Measurements from ENCODE around the gene OSER1. TPM values are rescaled to one million over a fixed set of nuclear protein-coding genes. Genes with fewer than 3 reads are reported as not detected.
"Not testable (repeated sequence)": the region's sequence is repeated elsewhere in the genome, so short reads cannot be mapped to it uniquely, and the experiment has no call there.

Gene OSER1
- total RNA-seq, 1 experiment from 2014 or later, result 19.6 TPM

DNA sequence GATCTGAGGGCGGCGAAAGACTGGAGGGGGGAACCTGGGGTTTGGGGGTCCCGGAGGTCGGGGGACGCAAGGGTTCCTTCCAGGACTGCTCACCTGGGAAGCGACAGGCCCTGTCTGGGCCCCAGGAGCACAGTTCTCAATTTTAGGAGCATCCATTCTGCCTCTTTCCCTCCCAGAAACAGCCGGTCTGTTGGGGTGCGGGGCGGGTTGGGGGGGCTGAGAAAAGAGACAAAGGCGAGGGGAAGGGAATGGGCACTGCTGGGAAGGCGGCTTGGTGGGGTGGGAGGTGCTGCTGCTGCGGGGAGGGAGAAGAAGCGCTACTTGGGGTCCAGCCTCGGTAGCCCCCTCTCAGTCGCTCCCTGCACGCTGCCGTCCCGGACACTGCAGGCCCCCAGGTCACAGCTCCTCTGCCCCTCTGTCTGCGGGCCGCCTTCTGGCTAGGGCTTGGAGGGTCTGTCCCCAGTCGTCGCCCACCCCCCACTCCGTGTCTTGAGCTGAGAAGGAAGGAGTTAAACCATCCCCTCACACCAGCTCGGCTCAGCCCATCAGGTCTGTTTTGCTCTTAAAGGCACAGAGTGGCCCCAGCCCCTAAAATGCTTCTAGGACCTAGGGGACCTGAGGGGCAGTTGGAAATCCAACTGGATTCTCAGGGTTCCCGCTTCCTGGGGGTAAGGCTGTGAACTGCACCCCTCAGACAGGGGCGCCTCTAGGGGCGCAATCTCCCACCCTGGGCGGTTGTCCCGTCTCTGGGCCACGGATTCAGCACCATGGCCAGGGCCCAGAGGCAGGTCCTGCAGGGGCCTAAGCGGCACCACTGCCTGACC, 37.2 kb upstream of the OSER1 start:
- Histone ChIP-seq H3K4me1 (ENCODE audit: low read length) (no peaks in the 10 kb centered on the region), H3K9me3 (ENCODE audit: low read length) (no peaks in the 10 kb centered on the region), H2AFZ (ENCODE audit: low read length) (no peak overlapping the region), H3K27me3 (ENCODE audit: low read length) (no peaks in the 10 kb centered on the region), H3K36me3 (ENCODE audit: insufficient read depth, low read length) (no peaks in the 10 kb centered on the region), H3K9me2 (replicated peaks; ENCODE audit: insufficient read depth, low read length) (no peaks in the 10 kb centered on the region), H3K9ac (ENCODE audit: low read length) (no peak overlapping the region), H3K27ac (ENCODE audit: low read length) (no peak overlapping the region), H3K79me2 (ENCODE audit: low read length) (no peaks in the 10 kb centered on the region), H3K4me3 (ENCODE audit: low read length) (no peak overlapping the region), H3K4me2 (ENCODE audit: low read depth, low read length, poor library complexity, severe bottlenecking) (no peak overlapping the region), H4K20me1 (ENCODE audit: insufficient read depth, low read depth, low read length) (0 out of 2 replicates have a peak, but pooled peaks cover 3% of the 10 kb centered on the region)
- peak; percentile 78 for DNase-seq

GRCh38 chr20:44247131-44247571, 36.6 kb upstream of the OSER1 start, which contains the start of gene GDAP1L1:
Gene GDAP1L1, plus strand, starts transcription at chr20:44247308. Its CDS starts 27 bp downstream, at chr20:44247335.
- Histone ChIP-seq H3K79me2 (ENCODE audit: low read length) (no peaks in the 10 kb centered on the region), H3K27me3 (ENCODE audit: low read length) (no peaks in the 10 kb centered on the region), H3K9me3 (ENCODE audit: low read length) (no peaks in the 10 kb centered on the region), H3K4me1 (ENCODE audit: low read length) (no peaks in the 10 kb centered on the region), H3K9ac (ENCODE audit: low read length) (no peak within 1 kb of the TSS), H3K9me2 (replicated peaks; ENCODE audit: insufficient read depth, low read length) (no peaks in the 10 kb centered on the region), H2AFZ (ENCODE audit: low read length) (no peak within 1 kb of the TSS), H3K4me2 (ENCODE audit: low read depth, low read length, poor library complexity, severe bottlenecking) (no peak within 1 kb of the TSS), H3K4me3 (ENCODE audit: low read length) (no peak within 1 kb of the TSS), H3K27ac (ENCODE audit: low read length) (no peak within 1 kb of the TSS), H3K36me3 (ENCODE audit: insufficient read depth, low read length) (no peaks in the 10 kb centered on the region), H4K20me1 (ENCODE audit: insufficient read depth, low read depth, low read length) (0 out of 2 replicates have a peak, but pooled peaks cover 3% of the 10 kb centered on the region)
- no peak for DNase-seq

DNA sequence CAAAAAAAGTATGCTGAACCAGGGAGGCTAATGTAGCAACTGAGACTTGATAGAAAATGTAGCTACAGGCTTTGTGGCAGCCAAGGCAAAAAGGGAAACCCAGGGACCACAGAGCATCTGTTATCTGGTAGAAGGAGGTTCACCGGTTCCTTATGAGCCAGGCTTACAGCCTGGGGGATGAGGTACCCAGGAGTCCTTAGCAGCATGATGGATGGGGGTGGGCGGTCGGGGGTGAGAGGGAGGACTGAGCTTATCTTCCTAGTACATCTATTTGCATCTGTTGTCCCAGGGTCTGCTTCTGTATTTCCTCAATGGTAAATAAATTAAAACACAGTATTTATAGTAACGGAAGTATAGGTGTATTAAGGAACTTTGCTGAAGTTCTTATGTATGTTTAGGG, 35.4 kb upstream of the OSER1 start:
- H2AFZ ChIP-seq (ENCODE audit: low read length), result no peak overlapping the region
- no peaks in the 10 kb centered on the region for H3K79me2 ChIP-seq (ENCODE audit: low read length)
- no peaks in the 10 kb centered on the region for H3K9me2 ChIP-seq (replicated peaks; ENCODE audit: insufficient read depth, low read length)
- no peak overlapping the region for H3K27ac ChIP-seq (ENCODE audit: low read length)
- no peaks in the 10 kb centered on the region for H3K9me3 ChIP-seq (ENCODE audit: low read length)
- H3K4me2 ChIP-seq (ENCODE audit: low read depth, low read length, poor library complexity, severe bottlenecking), result no peak overlapping the region
- DNase-seq, result no peak
- no peaks in the 10 kb centered on the region for H3K36me3 ChIP-seq (ENCODE audit: insufficient read depth, low read length)
- no peak overlapping the region for H3K9ac ChIP-seq (ENCODE audit: low read length)
- no peaks in the 10 kb centered on the region for H3K4me1 ChIP-seq (ENCODE audit: low read length)
- H3K27me3 ChIP-seq (ENCODE audit: low read length), result no peaks in the 10 kb centered on the region
- H3K4me3 ChIP-seq (ENCODE audit: low read length), result no peak overlapping the region
- H4K20me1 ChIP-seq (ENCODE audit: insufficient read depth, low read depth, low read length), result 0 out of 2 replicates have a peak, but pooled peaks cover 3% of the 10 kb centered on the region

DNA sequence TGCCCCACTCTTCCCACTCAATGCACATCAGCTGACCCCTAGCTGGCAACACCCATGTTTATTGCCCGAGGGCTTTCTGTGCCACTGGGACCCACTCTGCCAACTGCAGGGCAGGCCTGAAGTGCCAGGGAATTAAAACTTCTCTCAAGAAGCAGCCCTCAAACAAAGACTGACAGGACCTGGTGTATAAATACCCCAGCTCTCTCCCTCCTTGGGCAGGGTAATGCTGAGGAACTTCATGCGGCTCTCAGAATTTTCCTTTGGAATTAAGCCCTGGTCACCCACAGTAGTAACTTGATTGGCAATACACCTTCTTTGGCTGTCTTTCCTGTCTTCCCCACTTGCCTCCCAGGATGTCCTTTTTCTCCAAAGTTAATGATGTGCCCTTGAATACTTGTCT, 31.2 kb upstream of the OSER1 start:
- H3K27me3 ChIP-seq (ENCODE audit: low read length), result no peaks in the 10 kb centered on the region
- H3K9me2 ChIP-seq (replicated peaks; ENCODE audit: insufficient read depth, low read length), result no peaks in the 10 kb centered on the region
- no peaks in the 10 kb centered on the region for H3K4me1 ChIP-seq (ENCODE audit: low read length)
- no peaks in the 10 kb centered on the region for H3K79me2 ChIP-seq (ENCODE audit: low read length)
- no peaks in the 10 kb centered on the region for H3K9me3 ChIP-seq (ENCODE audit: low read length)
- no peak overlapping the region for H2AFZ ChIP-seq (ENCODE audit: low read length)
- no peak overlapping the region for H3K27ac ChIP-seq (ENCODE audit: low read length)
- H3K4me2 ChIP-seq (ENCODE audit: low read depth, low read length, poor library complexity, severe bottlenecking), result no peak overlapping the region
- H3K4me3 ChIP-seq (ENCODE audit: low read length), result no peak overlapping the region
- no peak for DNase-seq
- no peaks in the 10 kb centered on the region for H3K36me3 ChIP-seq (ENCODE audit: insufficient read depth, low read length)
- no peak overlapping the region for H3K9ac ChIP-seq (ENCODE audit: low read length)
- H4K20me1 ChIP-seq (ENCODE audit: insufficient read depth, low read depth, low read length), result no peaks in the 10 kb centered on the region

DNA sequence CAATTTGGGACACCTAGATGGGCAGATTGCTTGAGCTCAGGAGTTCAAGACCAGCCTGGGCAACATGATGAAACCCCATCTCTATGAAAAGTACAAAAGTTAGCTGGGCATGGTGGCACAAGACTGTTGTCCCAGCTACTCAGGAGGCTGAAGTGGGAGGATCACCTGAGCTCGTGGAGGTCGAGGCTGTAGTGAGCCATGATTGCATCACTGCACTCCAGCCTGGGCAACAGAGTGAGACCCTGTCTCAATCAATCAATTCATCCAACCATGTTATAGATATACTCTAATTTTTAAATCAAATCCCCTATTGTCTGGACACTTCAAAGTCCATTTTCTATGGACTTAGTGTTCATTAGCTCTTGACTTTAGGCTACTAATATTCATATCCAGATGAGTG, 26.3 kb upstream of the OSER1 start:
- not testable (repeated sequence) for H3K27ac ChIP-seq (ENCODE audit: low read length)

DNA sequence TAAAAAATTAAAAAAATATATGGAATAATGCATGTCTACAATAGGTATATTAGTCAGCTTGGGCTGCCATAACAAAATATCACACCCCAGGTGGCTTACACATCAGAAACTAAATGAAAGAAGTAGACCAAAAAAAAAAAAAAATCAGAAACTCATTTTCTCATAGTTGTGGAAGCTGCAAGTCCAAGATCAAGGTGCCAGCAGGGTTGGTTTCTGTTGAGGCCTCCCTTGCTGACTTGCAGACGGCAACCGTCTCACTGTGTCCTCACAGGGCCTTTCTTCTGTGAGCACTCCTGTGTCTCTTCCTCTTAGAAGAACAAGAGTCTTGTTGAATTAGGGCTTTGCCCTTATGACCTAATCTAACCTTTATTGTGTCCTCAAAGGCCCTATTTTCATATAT, 25.1 kb upstream of the OSER1 start:
- Histone ChIP-seq H3K4me2 (ENCODE audit: low read depth, low read length, poor library complexity, severe bottlenecking) (no peak overlapping the region), H3K9ac (ENCODE audit: low read length) (no peak overlapping the region), H4K20me1 (ENCODE audit: insufficient read depth, low read depth, low read length) (no peaks in the 10 kb centered on the region), H3K9me3 (ENCODE audit: low read length) (no peaks in the 10 kb centered on the region), H3K4me1 (ENCODE audit: low read length) (no peaks in the 10 kb centered on the region), H2AFZ (ENCODE audit: low read length) (no peak overlapping the region), H3K9me2 (replicated peaks; ENCODE audit: insufficient read depth, low read length) (no peaks in the 10 kb centered on the region), H3K36me3 (ENCODE audit: insufficient read depth, low read length) (no peaks in the 10 kb centered on the region), H3K27me3 (ENCODE audit: low read length) (no peaks in the 10 kb centered on the region), H3K79me2 (ENCODE audit: low read length) (no peaks in the 10 kb centered on the region), H3K27ac (ENCODE audit: low read length) (no peak overlapping the region), H3K4me3 (ENCODE audit: low read length) (no peak overlapping the region)
- no peak for DNase-seq

More for the DNA sequence above, 26.3 kb upstream of the OSER1 start:
- H3K9me2 ChIP-seq (replicated peaks; ENCODE audit: insufficient read depth, low read length); H3K4me2 ChIP-seq (ENCODE audit: low read depth, low read length, poor library complexity, severe bottlenecking); H3K79me2 ChIP-seq (ENCODE audit: low read length); H3K4me1 ChIP-seq (ENCODE audit: low read length); H3K9me3 ChIP-seq (ENCODE audit: low read length); H3K27me3 ChIP-seq (ENCODE audit: low read length); H3K9ac ChIP-seq (ENCODE audit: low read length); DNase-seq; H3K4me3 ChIP-seq (ENCODE audit: low read length); H4K20me1 ChIP-seq (ENCODE audit: insufficient read depth, low read depth, low read length); H2AFZ ChIP-seq (ENCODE audit: low read length); H3K36me3 ChIP-seq (ENCODE audit: insufficient read depth, low read length): not testable (repeated sequence)

- H3K36me3 ChIP-seq (ENCODE audit: insufficient read depth, low read length), result no peaks in the 10 kb centered on the region
- no peaks in the 10 kb centered on the region for H3K4me1 ChIP-seq (ENCODE audit: low read length)
- no peaks in the 10 kb centered on the region for H3K9me3 ChIP-seq (ENCODE audit: low read length)
- H3K79me2 ChIP-seq (ENCODE audit: low read length), result no peaks in the 10 kb centered on the region
- no peak overlapping the region for H3K4me2 ChIP-seq (ENCODE audit: low read depth, low read length, poor library complexity, severe bottlenecking)
- H3K9me2 ChIP-seq (replicated peaks; ENCODE audit: insufficient read depth, low read length), result no peaks in the 10 kb centered on the region
- no peak overlapping the region for H2AFZ ChIP-seq (ENCODE audit: low read length)
- no peak overlapping the region for H3K4me3 ChIP-seq (ENCODE audit: low read length)
- no peak overlapping the region for H3K27ac ChIP-seq (ENCODE audit: low read length)
- no peaks in the 10 kb centered on the region for H3K27me3 ChIP-seq (ENCODE audit: low read length)
- no peaks in the 10 kb centered on the region for H4K20me1 ChIP-seq (ENCODE audit: insufficient read depth, low read depth, low read length)
- H3K9ac ChIP-seq (ENCODE audit: low read length), result no peak overlapping the region; the same call in 1 of the 2 replicates
- no peak for DNase-seq
Measured at GRCh38 chr20:44234566-44235317, 24.2 kb upstream of the OSER1 start.

DNA sequence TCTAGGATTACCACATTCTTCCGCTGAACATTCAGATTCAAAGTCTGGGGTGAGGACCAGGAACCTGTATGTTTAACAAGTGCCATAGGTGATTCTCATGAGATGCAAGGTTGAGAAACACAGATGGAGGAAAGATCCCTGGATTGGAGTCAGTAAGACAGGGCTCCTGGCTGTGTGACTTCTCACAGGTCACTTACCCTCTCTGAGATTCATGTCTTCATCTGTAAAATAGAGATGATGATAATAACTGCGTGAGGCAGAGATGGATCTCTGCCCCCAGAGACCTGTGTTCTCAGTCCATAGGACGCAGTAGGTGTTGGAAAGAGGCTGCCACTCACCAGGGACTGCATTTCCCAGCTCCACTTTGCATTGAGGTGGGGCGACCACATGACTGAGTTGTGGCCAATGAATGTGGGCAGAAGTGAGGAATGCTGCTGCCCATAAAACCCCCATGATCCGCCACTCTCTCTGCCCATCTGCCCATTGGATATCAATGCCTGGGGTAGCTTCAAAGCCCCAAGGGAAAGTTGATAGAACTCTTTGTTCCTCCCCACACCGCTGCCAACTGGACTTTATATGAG, 23.0 kb upstream of the OSER1 start:
- no peak overlapping the region for H3K9ac ChIP-seq (ENCODE audit: low read length)
- H3K4me3 ChIP-seq (ENCODE audit: low read length), result no peak overlapping the region

More for the DNA sequence above, 23.0 kb upstream of the OSER1 start:
- no peaks in the 10 kb centered on the region for H3K27me3 ChIP-seq (ENCODE audit: low read length)
- H3K4me1 ChIP-seq (ENCODE audit: low read length), result no peaks in the 10 kb centered on the region
- no peaks in the 10 kb centered on the region for H3K9me2 ChIP-seq (replicated peaks; ENCODE audit: insufficient read depth, low read length)
- no peaks in the 10 kb centered on the region for H4K20me1 ChIP-seq (ENCODE audit: insufficient read depth, low read depth, low read length)
- H3K79me2 ChIP-seq (ENCODE audit: low read length), result no peaks in the 10 kb centered on the region
- DNase-seq, result no peak
- H2AFZ ChIP-seq (ENCODE audit: low read length), result no peak overlapping the region
- no peaks in the 10 kb centered on the region for H3K36me3 ChIP-seq (ENCODE audit: insufficient read depth, low read length)
- H3K27ac ChIP-seq (ENCODE audit: low read length), result no peak overlapping the region
- H3K9me3 ChIP-seq (ENCODE audit: low read length), result no peaks in the 10 kb centered on the region
- no peak overlapping the region for H3K4me2 ChIP-seq (ENCODE audit: low read depth, low read length, poor library complexity, severe bottlenecking)

All from Karpas-422 (cell line).